ENCODE data around the gene HEMK1. TPM values are rescaled to one million over a fixed set of nuclear protein-coding genes. Genes with fewer than 3 reads are reported as not detected.

HEMK1 gene
- total RNA-seq, 4 donors from 2014 or later = 7.3 to 11.6 (median 7.9) TPM

GRCh38 chr3:50625231-50626182 is 56.2 kb downstream of the HEMK1 start:
- H3K36me3 ChIP-seq = no peaks in the 10 kb centered on the region
- H3K9me3 ChIP-seq = no peaks in the 10 kb centered on the region
- no peak for DNase-seq
- no peak overlapping the region for H3K4me3 ChIP-seq
- H3K4me1 ChIP-seq = peaks cover 0 to 21% (median 16%) of the 10 kb centered on the region in 4 donors
- intact Hi-C loops (cut with DNase I; ENCODE audit: low total_unique reads) (no loop called here), in situ Hi-C loops (cut with MboI; ENCODE audit: low pct_ligation_motif_present in 1 of 4, low pct_unique_long_range_greater_than_20kb in 1 of 4, low sequenced_read_pairs in 3 of 4) (loop anchor here in 2 of 4 donors (10.0 kb wide), 1 partner anchor 749 kb away; no protein-coding TSS in a partner anchor)
- no peaks in the 10 kb centered on the region for H3K27me3 ChIP-seq
- no peak for TF ChIP-seq CTCF (IDR thresholded peaks at IDR 0.05)
- no peak overlapping the region for H3K27ac ChIP-seq
- 76 to 81% methylated on average over 8 to 18 of the region's 18 CpGs for WGBS, 2 donors (ENCODE audit: low coverage in 1 of 2)

- no peaks in the 10 kb centered on the region for H3K27me3 ChIP-seq
- TF ChIP-seq POLR2A (IDR thresholded peaks at IDR 0.05) (no peak), POLR2AphosphoS5 (IDR thresholded peaks at IDR 0.05) (no peak), EP300 (IDR thresholded peaks at IDR 0.05; ENCODE audit: low read depth) (no peak), CTCF (IDR thresholded peaks at IDR 0.05) (no peak)
- whole genome bisulfite sequencing, 2 donors (ENCODE audit: low coverage in 1 of 2) = 88% methylated on average over 3 of the region's 3 CpGs; no CpG with 5 or more reads in 1 of the 2 donors
- H3K27ac ChIP-seq = no peak overlapping the region
- H3K4me1 ChIP-seq = peaks cover 0 to 25% (median 16%) of the 10 kb centered on the region in 4 donors
- H3K36me3 ChIP-seq = no peaks in the 10 kb centered on the region
- DNase-seq = no peak
- H3K9me3 ChIP-seq = no peaks in the 10 kb centered on the region
- no peak overlapping the region for H3K4me3 ChIP-seq
- in situ Hi-C loops (cut with MboI; ENCODE audit: low pct_ligation_motif_present in 1 of 4, low pct_unique_long_range_greater_than_20kb in 1 of 4, low sequenced_read_pairs in 3 of 4) = loop anchor here in 2 of 4 donors (10.0 kb wide), 1 partner anchor 748 kb away; no protein-coding TSS in a partner anchor
- intact Hi-C loops (cut with DNase I; ENCODE audit: low total_unique reads) = no loop called here
Observed at GRCh38 chr3:50626401-50626800, 57.1 kb downstream of the HEMK1 start.

GRCh38 chr3:50627407-50628051 is 58.2 kb downstream of the HEMK1 start:
- WGBS, 2 donors (ENCODE audit: low coverage in 1 of 2) = 60% methylated on average over 6 of the region's 6 CpGs; no CpG with 5 or more reads in 1 of the 2 donors
- H3K36me3 ChIP-seq = no peaks in the 10 kb centered on the region
- no peaks in the 10 kb centered on the region for H3K9me3 ChIP-seq
- intact Hi-C loops (cut with DNase I; ENCODE audit: low total_unique reads) (no loop called here), in situ Hi-C loops (cut with MboI; ENCODE audit: low pct_ligation_motif_present in 1 of 4, low pct_unique_long_range_greater_than_20kb in 1 of 4, low sequenced_read_pairs in 3 of 4) (loop anchor here in 2 of 4 donors (10.0 kb wide), 1 partner anchor 747 kb away; no protein-coding TSS in a partner anchor)
- peaks cover 0 to 25% (median 16%) of the 10 kb centered on the region in 4 donors for H3K4me1 ChIP-seq
- H3K4me3 ChIP-seq = no peak overlapping the region
- TF ChIP-seq POLR2A (IDR thresholded peaks at IDR 0.05) (no peak), POLR2AphosphoS5 (IDR thresholded peaks at IDR 0.05) (no peak), EP300 (IDR thresholded peaks at IDR 0.05; ENCODE audit: low read depth) (no peak), CTCF (IDR thresholded peaks at IDR 0.05) (no peak)
- no peaks in the 10 kb centered on the region for H3K27me3 ChIP-seq
- no peak overlapping the region for H3K27ac ChIP-seq
- no peak for DNase-seq

- Histone ChIP-seq H3K27ac (no peak overlapping the region), H3K9me3 (no peaks in the 10 kb centered on the region), H3K4me3 (no peak overlapping the region), H3K27me3 (no peaks in the 10 kb centered on the region), H3K4me1 (peaks cover 0 to 29% (median 15%) of the 10 kb centered on the region in 4 donors), H3K36me3 (no peaks in the 10 kb centered on the region)
- TF ChIP-seq POLR2A (IDR thresholded peaks at IDR 0.05) = no peak
- intact Hi-C loops (cut with DNase I; ENCODE audit: low total_unique reads) (no loop called here), in situ Hi-C loops (cut with MboI; ENCODE audit: low pct_ligation_motif_present in 1 of 4, low pct_unique_long_range_greater_than_20kb in 1 of 4, low sequenced_read_pairs in 3 of 4) (loop anchor here in 2 of 4 donors (10.0 kb wide), 1 partner anchor 746 kb away; no protein-coding TSS in a partner anchor)
- DNase-seq = no peak
- WGBS, 2 donors (ENCODE audit: low coverage in 1 of 2) = 88 to 90% methylated on average over 2 to 3 of the region's 3 CpGs
Observed at GRCh38 chr3:50628601-50629000, 59.3 kb downstream of the HEMK1 start.

Measured in transverse colon (tissue), 4 donors.